ENCODE measurements around the gene LRG1. TPM values are rescaled to one million over a fixed set of nuclear protein-coding genes. Genes with fewer than 3 reads are reported as not detected.

LRG1 gene
- polyA plus RNA-seq, 1 of the 3 experiments (the other 2 are of a cell fraction): 0.12 TPM

- TF ChIP-seq ELF1 (IDR thresholded peaks at IDR 0.05) (no peak), TCF12 (IDR thresholded peaks at IDR 0.05) (no peak)
These were observed 14.9 kb upstream of the LRG1 start (continued) for GRCh38 chr19:4554717-4555116.

DNA sequence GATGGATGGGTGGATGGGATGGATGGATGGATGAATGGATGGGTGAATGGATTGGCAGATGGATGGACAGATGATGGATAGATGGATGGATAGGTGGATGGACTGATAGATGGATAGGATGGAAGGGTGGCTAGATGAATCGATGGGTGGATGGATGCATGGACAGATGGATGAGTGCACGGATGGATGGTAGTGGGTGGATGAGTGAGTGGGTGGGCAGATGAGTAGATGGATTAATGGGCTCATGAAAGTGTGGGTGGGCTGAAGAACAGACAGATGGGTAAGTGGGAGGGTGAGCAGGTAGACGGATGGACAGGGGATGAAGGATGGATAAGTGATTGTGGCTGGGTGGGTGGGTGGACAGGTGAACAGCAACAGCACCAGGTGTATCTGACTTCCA, 13.9 kb upstream of the LRG1 start:
- H3K4me2 ChIP-seq: no peak overlapping the region
- no peaks in the 10 kb centered on the region for H3K9me3 ChIP-seq
- ChIA-PET POLR2A (no interaction called here), CTCF (no interaction called here)
- H2AFZ ChIP-seq (ENCODE audit: low read depth): no peak overlapping the region
- no peaks in the 10 kb centered on the region for H3K79me2 ChIP-seq (ENCODE audit: insufficient read depth)
- no peak overlapping the region for H3K4me3 ChIP-seq (ENCODE audit: low read depth in 2 of 2, low read length in 1 of 2)
- H3K4me1 ChIP-seq (ENCODE audit: control insufficient read depth in 1 of 2, insufficient read depth in 2 of 2, low read depth in 1 of 2, low read length in 1 of 2): peaks cover 0 to 8% of the 10 kb centered on the region in 2 experiments; a peak in 1 of 4 replicates
- H3K36me3 ChIP-seq (replicated peaks in 1 of 2; ENCODE audit: control insufficient read depth in 1 of 2, insufficient read depth in 2 of 2, low read length in 1 of 2): no peaks in the 10 kb centered on the region
- no peaks in the 10 kb centered on the region for H3K9me2 ChIP-seq
- no peaks in the 10 kb centered on the region for H4K20me1 ChIP-seq (ENCODE audit: insufficient read depth)
- H3K27ac ChIP-seq (ENCODE audit: low read depth in 2 of 2, low read length in 1 of 2): no peak overlapping the region
- TF ChIP-seq RAD21 (IDR thresholded peaks at IDR 0.05; ENCODE audit: low read length): no peak
- TF ChIP-seq MEF2A (IDR thresholded peaks at IDR 0.05; ENCODE audit: borderline replicate concordance, low read depth): no peak
- TF ChIP-seq, protein P1, sequence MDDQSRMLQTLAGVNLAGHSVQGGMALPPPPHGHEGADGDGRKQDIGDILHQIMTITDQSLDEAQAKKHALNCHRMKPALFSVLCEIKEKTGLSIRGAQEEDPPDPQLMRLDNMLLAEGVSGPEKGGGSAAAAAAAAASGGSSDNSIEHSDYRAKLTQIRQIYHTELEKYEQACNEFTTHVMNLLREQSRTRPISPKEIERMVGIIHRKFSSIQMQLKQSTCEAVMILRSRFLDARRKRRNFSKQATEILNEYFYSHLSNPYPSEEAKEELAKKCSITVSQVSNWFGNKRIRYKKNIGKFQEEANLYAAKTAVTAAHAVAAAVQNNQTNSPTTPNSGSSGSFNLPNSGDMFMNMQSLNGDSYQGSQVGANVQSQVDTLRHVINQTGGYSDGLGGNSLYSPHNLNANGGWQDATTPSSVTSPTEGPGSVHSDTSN (IDR thresholded peaks at IDR 0.05): no peak
- no peak for TF ChIP-seq SMC3 (IDR thresholded peaks at IDR 0.05; ENCODE audit: low read depth, low read length)
- no peak for TF ChIP-seq POLR2AphosphoS5 (IDR thresholded peaks at IDR 0.05; ENCODE audit: low read depth, low read length)
- TF ChIP-seq FOSL2 (IDR thresholded peaks at IDR 0.05; ENCODE audit: borderline replicate concordance, low read depth): no peak
- TF ChIP-seq TCF12 (IDR thresholded peaks at IDR 0.05): no peak
- TF ChIP-seq REST (IDR thresholded peaks at IDR 0.05; ENCODE audit: low read depth, low read length): no peak
- no peak for TF ChIP-seq ELF1 (IDR thresholded peaks at IDR 0.05)
- TF ChIP-seq GATA2 (CRISPR knock-in tag; IDR thresholded peaks at IDR 0.05): no peak
- TF ChIP-seq FOXM1 (IDR thresholded peaks at IDR 0.05; ENCODE audit: low read depth): no peak
- TF ChIP-seq USF1 (IDR thresholded peaks at IDR 0.05; ENCODE audit: borderline replicate concordance, low read depth): no peak
- no peak for TF ChIP-seq TEAD4 (IDR thresholded peaks at IDR 0.05; ENCODE audit: borderline replicate concordance, insufficient read depth)
- DNase-seq: no peak
- 45% methylated on average over 3 of the region's 3 CpGs for WGBS (ENCODE audit: low lambda C conversion rate)
- peaks cover 11% of the 10 kb centered on the region for H3F3A ChIP-seq (replicated peaks; ENCODE audit: insufficient read depth)
- no peaks in the 10 kb centered on the region; the same call in 1 of the 2 replicates for H3K27me3 ChIP-seq (ENCODE audit: insufficient read depth)
- no peak overlapping the region for H3K9ac ChIP-seq

Measured in SK-N-SH (cell line).